Lower leg skin (tissue), 3 donors: ENCODE measurements around the gene EML6.

ENCODE experiments used
- POLR2A ChIP-seq, 2 donors: fragments of 450-650 bp; IDR thresholded peaks; one replicate each; pipeline ENCODE4 v1.6.1; 2016 to 2017; ENCODE audit warnings: antibody characterized with exemption in 2 of 2, mild to moderate bottlenecking in 1 of 2, moderate library complexity in 1 of 2
- TF ChIP-seq, protein P1 (sequence below), 3 donors: fragments of 450-650 bp; IDR thresholded peaks; one replicate each; pipeline ENCODE4 v1.5.1; 2016; ENCODE audit warnings: antibody characterized with exemption in 3 of 3, mild to moderate bottlenecking in 3 of 3, moderate library complexity in 2 of 3

DNA sequence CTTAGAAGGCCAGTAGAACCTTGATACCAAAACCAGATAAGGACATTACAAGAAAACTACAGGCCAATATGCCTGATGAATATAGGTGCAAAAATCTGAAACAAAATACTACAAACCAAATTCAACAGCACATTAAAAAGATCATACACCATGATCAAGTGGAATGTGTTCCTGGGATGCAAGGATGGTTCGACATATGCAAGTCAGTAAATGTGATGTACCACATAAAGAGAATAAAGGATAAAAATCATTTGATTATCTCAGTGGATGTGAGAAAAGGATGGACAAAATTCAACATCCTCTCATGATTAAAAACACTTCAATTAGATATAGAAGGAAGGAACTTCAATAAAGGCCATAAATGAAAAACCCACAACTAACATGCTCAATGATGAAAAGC lies 197.2 kb downstream of the EML6 start:
- TF ChIP-seq, protein P1, sequence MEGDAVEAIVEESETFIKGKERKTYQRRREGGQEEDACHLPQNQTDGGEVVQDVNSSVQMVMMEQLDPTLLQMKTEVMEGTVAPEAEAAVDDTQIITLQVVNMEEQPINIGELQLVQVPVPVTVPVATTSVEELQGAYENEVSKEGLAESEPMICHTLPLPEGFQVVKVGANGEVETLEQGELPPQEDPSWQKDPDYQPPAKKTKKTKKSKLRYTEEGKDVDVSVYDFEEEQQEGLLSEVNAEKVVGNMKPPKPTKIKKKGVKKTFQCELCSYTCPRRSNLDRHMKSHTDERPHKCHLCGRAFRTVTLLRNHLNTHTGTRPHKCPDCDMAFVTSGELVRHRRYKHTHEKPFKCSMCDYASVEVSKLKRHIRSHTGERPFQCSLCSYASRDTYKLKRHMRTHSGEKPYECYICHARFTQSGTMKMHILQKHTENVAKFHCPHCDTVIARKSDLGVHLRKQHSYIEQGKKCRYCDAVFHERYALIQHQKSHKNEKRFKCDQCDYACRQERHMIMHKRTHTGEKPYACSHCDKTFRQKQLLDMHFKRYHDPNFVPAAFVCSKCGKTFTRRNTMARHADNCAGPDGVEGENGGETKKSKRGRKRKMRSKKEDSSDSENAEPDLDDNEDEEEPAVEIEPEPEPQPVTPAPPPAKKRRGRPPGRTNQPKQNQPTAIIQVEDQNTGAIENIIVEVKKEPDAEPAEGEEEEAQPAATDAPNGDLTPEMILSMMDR (IDR thresholded peaks at IDR 0.05): no peak
- TF ChIP-seq POLR2A (IDR thresholded peaks at IDR 0.05): no peak
